ENCODE data around the gene C19orf12.

Gene C19orf12

DNA sequence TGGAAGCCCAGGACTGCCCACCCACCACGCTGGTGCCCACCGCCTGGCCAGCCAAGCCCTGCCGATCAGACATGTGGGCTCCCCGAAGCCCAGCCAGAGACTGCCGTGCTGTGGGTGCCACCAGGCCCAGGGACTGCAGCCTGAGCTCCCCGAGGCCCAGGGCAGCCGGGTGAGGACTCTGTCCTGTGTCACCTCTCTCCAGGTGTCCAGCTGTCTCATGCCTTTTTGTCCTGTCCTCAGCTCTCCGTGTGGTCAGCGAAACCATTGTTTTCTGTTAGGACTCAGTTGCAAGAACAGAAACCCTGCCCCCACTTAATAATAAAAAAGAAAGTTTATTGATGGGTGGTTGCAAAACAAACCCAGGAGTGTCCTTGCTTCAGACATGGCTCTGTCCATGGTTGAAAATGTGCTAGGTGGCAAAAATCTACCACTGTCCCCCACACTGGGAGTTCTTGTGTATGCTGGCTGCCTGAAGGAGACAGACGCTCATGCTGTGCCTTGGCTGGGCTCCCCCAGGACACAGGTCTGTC is 39.9 kb downstream of the C19orf12 start:
- DNase-seq, result no peak

DNA sequence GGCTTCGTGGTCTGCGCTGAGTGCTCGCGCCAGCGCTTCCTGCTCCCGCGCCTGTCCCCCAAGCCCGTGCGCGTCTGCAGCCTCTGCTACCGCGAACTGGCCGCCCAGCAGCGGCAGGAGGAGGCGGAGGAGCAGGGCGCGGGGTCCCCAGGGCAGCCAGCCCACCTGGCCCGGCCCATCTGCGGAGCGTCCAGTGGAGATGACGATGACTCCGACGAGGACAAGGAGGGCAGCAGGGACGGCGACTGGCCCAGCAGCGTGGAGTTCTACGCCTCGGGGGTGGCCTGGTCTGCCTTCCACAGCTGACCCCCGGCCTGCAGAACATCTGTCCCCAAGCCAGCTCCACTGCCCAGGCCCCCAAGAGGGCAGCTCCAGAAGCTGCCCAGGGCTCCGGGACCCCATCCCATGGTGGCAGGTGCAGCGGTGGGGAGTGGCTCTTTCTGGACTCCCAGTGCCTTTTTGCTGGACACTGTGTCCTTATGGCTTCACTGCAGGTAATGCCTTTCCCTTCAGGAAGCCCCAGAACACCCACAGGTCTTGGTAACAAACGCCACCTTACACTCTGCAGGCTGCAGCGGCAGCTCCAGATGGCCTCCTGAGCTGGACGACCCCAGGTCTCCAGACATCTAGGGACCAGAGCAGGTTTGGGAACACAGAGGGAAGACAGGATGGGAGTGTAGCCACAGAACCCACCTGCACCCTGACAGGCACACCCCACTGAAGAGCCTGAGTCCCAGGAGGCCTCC is 40.5 kb downstream of the C19orf12 start:
- no peak for DNase-seq

DNA sequence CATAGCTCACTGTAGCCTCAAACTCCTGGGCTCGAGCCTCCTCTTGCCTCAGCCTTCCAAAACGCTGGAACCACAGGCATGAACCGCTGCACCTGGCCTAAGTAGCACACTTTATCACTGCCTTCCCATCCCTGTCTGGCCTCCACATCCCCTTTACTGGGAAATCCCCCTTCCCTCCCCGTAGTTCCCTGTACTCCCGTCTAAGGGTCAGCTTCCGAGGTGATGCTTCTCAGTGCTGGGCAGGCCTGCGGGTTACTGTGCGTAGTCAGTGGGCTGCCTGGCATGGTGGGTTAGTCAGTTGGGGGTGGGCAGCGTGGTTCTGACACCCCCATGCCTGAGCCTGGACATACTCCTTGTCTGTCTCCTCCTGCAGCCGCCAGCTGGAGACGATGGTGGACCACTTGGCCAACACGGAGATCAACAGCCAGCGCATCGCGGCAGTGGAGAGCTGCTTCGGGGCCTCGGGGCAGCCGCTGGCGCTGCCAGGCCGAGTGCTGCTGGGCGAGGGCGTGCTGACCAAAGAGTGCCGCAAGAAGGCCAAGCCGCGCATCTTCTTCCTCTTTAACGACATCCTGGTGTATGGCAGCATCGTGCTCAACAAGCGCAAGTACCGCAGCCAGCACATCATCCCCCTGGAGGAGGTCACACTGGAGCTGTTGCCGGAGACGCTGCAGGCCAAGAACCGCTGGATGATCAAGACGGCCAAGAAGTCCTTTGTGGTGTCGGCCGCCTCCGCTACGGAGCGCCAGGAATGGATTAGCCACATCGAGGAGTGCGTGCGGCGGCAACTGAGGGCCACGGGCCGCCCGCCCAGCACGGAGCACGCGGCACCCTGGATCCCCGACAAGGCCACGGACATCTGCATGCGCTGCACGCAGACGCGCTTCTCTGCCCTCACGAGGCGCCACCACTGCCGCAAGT is 41.4 kb downstream of the C19orf12 start:
- no peak for DNase-seq

DNA sequence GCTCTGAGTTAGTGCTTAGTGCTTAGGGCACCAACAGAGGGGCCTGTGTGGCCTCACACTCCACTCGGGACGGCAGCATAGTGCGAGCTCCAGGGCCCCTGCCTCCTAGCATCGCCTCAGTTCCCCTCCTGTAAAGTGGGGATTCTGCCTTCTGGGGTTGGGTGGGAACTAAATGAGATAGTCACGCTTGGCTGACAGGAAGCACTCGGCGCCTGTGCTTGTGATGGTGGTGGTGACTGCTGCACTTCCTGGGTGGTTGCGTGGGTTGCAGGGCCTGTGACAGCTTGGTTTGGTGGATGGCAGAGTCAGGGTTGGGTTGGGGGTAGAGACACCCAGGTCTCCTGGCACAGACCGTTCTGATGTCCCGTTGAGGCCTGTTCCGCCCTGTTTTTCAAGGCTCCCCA is 42.1 kb downstream of the C19orf12 start:
- DNase-seq, result no peak

DNA sequence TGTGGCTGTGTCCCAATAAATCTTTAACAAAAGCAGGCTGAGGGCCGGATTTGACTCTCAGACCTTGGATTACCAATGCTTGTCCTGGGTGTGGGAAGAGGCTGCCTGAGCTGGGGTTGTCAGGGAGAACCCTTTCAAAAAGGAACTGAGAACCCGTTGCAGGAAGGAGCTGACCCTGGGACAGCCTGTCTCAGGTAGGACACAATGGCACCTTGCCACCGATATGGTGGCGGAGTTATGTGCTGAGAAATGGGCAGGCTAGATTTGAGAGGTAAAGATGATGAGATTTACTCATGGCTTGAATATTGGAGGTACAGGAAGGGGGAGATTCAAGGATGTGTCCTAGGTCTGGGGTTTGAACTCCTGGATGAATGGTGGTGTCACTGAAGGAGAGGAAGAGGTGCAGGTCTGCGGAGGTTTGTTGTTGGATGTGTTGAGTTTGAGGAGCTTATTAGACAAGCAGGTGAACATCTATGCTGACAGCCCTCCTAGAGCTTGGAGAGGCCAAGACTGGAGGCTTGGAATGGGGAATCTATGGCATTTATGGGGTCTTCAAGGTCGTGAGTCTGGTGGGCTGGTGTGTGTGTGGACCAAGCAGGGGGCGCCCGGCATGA is 42.6 kb downstream of the C19orf12 start:
- no peak for DNase-seq

DNA sequence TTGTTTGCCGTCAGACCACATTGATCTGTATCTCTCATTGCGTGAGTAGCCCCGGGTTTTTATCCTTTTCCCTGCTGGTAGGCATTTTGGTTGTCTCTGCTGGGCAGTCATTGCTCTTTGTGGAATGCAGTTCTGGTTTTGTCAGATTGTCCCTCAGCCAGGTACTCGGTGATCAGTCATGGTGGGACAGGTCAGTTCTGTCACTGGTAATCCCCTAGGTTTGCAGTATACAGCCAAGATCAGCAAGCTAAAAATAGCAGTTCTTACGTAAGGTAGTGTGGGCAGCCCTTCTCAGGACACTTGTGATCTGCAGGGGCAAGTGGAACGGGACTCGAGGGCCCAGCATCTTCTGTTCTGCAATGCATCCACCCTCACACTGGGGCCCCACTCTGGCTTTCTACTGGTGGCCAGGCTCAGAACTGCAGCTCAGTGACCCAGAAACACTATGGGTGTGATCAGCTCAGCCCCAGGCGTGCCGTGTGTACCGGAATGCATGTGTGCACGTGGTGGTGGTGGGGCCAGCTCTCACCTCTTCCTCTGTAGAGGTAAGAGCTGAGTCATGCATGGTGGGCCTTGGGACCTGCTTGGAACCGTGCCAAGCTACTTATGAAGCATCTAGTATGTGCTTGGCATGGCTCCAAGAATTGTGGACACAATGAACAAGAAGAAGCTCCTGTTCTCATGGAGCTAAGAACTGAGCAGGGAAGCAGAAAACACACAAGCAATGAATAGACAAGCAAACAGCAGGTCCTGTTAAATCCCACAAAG is 43.5 kb downstream of the C19orf12 start:
- peak; percentile 91 for DNase-seq

DNA sequence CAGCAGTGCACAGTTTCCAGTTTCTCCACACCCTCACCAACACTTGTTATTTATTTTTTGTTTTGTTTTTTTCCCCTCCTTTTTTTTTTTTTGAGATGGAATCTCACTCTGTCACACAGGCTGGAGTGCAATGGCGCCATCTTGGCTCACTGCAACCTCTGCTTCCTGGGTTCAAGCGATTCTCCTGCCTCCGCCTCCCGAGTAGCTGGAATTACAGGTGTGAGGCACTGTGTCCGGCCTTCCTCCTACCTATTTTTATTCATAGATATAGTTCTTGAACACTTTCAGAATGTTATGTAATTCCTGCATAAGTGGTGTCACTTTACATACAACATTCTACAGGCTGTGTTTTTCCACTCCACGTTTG is 44.1 kb downstream of the C19orf12 start:
- DNase-seq, result peak; percentile 31

DNA sequence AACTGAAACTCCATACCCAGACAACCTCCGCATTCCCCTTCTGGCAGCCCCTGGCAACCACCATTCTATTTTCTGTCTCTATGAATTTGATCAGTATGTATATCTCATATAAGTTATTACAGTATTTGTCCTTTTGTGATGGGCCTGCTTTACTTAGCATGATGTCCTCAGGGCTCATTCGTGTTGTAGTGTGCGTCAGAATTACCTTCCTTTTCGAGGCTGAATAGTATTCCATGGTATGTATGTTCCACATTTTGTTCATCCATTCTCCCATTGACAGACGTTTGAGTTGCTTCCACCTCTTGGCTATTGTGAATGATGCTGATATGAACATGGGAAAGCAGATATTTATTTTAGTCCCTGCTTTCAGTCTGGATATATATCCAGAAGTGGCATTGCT is 44.8 kb downstream of the C19orf12 start:
- DNase-seq, result no peak

DNA sequence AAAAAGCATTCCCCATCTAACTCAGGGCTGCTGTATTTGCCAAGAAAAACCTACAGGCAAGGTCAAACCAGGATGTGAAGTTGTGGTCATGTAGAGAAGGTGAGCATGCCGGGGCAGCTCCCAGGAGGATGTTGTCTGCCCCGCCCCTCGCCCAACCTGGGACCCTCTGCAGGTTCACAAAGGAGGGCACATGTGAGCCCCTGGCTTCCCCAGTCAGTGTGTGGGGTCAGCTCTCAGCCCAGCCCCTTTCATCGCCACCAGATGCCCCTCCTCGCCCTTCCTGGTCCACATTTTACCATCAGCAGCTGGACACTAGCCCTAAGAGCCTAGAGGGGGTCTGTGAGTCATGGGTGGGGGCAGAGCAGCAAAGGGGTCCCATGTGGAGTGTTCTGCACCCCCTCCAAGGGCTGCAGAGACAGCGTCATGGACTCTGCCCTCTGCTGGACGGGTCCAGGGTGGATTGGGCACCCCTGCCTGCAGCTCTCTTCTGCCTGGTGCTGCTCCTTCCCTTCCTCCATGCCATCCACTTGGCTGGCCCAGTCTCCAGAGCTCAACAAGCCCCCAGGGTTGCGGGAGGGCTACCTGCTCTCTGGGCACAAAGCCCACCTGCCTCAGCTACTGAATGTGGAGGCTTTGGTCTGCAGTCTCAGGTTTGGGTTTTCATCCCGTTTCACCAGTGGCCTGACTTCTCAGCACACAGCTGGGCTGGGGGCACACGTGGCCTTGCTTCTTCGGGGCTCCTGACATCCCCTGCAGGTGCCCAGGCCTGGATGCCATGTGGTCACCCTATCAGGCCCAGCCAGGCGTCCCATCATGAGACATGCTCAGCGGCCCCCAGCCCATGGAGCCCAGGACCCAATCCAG is 46.1 kb downstream of the C19orf12 start:
- no peak for DNase-seq

DNA sequence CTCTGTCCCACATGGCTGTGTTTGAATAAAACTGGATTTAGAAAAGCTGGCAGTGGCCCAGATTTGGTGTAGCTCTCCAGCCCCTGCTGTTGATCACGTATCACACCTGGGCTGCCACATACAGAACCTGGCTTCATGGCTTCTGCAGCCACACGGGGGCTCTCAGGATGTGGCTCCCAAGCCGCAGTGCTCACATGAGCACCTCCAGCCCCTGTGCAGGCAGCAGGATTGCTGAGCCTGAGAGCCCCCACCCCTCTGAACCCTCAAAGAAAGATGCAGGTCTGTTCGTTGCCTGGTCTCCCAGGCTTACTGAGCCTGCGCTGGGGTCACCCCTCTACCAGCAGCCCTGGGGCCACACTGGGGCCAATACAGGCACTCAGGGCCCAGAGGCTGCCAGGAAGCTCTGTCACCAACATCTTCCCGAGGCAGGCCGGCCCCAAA is 47.1 kb downstream of the C19orf12 start:
- DNase-seq, result no peak

DNA sequence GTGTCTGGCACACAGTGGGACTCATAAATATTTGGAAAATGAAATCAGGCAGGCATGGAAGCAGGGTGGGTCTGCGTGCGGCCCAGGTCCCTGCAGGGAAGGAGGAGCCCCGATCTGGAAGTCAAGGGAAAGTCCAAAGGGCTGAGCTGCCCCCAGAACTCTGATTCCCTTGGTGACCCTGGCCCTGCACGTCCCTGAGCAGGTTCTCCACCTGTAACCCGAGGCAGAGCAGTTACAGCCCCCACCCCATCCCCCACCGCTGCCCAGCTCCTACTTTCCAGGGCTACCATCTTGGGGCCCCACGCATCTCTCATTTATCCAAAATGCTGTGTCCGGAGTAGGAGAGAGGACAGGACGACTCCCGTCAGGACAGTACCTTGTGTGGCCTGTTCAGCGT is 47.7 kb downstream of the C19orf12 start:
- DNase-seq, result no peak

DNA sequence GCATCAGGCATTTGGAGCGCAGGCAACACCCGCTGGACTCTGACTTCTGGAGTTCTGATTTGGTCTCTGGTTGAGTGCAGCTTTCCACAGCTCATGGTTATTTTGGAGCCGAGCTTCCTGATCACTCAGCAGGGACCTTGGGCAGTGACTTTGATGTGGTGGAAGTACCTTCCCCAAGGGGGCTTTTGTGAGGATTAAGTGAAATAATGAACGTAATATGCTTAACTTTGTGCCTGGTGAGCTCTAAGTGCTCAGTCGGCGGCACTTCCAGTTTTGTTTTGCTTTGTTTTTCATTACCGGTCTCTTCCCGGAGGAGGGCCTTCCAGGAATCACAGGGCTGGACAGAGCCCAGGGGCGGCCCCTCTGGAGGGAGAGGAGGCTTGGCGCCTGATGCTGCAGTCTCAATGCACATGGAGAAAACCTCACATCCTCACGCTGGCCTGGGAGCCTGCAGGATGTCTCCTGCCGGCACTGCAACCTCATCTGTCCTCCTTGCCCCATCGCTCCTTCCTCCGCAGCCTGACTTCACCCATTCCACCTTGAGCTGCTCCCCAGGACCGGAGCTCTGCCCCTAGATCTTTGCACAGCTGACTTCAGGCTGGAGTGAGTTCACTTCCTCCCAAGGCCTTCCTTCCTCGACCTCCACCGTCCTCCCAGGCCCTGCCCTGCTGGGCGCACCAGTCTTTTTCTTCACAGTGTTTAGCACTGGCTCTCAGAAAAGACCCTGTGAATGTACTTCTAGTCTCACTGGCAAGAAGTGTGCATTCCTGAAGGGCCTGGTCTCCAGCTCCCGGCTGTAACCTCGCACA is 48.3 kb downstream of the C19orf12 start:
- no peak for DNase-seq

DNA sequence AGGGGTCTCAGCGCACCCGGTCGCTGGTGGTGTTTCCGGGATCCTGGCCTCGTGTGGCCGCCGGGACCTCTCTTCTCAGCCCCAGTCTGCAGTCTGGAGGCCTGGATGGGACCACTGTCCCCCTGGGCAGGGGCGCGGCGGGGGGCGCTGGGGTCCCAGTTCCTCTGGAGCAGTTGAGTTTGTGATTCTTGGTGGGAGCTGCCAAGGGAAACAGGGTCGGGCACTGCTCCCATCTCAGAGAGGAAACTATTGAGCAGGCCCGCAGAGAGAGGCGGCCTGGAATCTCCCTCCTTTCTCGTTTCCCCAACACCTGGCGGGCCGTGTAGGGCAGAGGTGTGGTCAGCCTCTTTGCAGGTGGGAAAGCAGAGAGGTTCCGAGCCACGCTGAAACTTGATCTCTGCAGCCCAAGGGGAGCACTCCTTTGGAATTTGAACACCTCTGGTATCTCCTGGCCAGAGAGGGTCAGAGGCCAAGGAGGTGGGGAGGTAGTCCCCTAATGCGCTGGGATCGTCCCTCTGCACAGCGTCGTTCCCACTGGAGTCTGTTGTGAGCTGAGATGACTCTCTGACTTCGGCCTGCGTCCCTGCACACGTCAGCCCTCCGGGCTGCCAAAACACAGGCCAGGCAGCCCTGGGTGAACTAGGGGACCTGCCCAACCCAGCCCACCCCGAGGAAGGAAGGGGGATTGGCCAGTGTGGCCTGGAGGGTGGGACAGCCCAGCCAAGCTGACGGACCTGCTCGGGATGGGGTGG is 49.1 kb downstream of the C19orf12 start:
- no peak for DNase-seq

DNA sequence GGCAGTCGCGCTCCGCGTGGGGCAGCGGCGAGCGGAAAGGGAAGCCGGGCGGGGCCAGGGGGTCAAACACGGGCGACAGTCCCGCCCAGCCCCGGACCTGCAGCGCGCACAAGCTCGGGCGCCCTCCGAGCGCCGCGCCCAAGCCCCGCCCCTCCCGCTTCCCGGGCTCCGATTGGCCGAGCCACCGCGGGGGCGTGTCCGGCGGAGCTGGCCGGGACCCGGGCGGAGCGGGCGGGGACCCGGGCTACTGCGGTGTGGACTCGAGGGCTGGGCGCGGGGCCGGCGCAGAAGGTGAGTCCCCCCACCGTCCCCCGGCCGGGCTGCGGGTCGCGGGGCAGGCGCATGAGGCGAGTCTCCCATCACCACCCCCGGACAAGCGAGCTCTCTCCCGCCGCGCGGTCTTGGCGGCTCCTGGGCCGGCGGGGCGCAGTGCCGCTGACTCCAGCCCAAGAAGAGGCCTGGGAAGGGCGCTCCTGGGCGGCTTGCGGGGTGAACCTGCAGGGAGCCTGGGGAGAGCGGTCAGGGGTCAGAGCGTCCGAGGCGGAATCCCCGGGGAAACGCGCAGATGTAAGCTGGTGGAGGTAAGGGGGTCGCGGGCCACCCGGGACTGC is 49.7 kb downstream of the C19orf12 start, which contains the start of gene PLEKHF1:
PLEKHF1 (plus strand) TSS at position 247 of the 611 bp plus-strand sequence. CDS start 8,379 bp downstream, outside the sequence.
- DNase-seq, result peak; percentile 44

DNA sequence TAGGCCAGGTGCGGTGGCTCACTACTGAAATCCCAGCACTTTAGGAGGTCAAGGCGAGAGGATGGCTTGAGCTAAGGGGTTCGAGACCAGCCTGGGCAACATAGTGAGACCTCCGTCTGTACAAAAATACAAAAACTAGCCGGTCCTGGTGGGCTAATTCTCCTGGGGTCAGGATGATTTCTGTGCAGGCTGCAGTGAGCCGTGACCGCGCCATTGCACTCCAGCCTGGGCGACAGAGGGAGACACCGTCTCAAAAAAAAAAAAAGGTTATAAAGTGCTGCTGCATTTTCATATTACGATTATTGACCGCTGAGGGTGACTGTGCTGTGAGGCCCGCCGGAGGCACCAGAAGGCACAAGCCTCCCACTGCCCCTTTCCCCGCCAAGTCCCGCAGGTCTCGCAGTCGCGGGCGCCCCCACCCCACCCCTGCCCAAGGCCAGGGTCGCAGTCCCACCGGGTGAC is 50.3 kb downstream of the C19orf12 start:
- no peak for DNase-seq

DNA sequence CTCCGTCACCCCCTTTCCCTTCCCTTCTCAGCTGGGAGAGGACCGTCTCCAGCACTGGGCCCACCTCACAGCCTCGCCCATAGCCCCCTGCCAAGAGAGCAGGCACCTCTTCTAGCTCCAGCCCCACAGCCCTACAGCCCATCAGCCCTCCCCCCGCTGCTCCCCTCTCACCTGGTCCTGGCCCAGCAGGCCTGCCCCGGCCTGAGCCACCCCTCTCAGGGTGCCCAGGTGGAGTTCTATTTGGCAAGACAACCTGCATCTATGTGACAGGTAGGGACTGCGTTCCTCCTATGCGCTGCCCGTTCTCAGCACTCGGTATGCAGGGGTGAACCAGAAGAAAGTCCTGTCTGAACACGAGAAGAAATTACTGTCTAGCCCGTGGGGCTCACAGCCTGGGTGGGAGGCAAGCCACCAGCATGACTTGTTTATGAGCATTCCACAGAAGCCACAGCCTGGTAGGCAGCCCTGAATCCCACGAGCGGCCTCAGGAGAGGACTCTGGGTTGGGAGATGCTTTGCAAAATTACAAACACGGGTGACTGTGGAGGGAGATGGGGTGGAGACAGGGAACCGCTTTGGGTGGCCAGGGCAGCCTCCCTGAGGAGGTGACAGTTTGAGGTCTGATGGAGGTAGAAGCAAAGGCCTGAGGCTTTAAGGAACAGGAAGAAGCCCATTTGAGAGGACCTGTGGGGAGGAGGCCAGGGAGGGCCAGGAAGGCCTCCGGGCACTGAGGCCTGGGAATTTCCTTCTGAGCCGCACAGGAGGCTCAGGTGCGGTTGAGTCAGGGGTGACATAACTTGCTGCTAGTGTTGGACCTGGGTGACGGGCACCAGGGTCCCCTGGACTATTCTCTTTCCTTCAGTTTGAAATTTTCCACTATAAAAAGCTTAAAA is 51.0 kb downstream of the C19orf12 start:
- no peak for DNase-seq

DNA sequence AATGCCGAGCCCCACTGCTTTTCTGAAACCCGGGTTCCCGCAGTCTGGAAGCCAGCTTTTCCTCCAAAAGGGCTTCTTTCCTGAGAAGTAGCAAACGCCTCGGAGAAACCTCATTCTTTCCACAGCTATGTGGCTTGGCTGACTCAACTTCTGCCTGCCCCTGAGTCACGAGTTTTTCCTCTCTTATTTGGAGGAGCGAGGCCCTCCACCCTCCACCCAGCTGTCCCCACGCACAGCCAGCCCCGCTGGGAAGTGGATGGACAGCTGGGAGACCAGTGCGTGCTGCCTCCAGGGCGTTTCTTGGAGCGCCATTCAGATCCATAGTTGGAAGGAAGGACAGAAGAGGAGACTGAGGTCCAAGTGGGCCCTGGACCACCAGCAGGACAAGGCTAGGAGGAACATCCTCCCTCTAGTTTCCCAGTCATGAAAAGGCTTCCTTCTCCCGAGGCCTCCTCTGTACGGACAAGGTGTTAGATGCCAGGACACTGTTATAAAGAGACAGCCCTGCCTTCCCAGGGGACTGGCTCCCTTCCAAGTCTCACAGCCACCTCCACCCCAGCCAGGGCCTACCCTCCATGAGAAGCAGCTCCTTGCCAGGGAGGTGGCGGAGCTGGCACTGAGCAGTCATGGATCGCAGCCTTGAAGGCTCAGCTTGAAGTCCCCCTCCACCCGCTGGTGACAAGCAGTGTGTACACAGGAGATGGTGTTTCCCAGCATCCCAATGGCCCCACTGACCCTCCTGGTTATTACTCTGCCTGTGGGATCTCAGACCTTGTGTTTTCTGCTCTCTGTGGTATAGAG is 52.3 kb downstream of the C19orf12 start:
- DNase-seq, result peak; percentile 48

Data from NCI-H2029 (cell line).